Chondrocyte (in vitro differentiated cells): ENCODE measurements around the gene CRHR1. TPM values are rescaled to one million over a fixed set of nuclear protein-coding genes. Genes with fewer than 3 reads are reported as not detected.

Experiments
- DNase-seq: peaks from one replicate; pipeline ENCODE4 v3.0.0; 2021; ENCODE audit warnings: mixed read lengths, low spot score
- H3K27ac Mint-ChIP-seq: one replicate; pipeline ENCODE4 v1.8.0; 2021; ENCODE audit warnings: mild to moderate bottlenecking, moderate library complexity, mixed read lengths; ENCODE audit not compliant: unreplicated experiment
- H3K27me3 Mint-ChIP-seq: 2 replicates; pipeline ENCODE4 v1.8.0; 2021; ENCODE audit warnings: low read depth, mixed read lengths
- H3K36me3 Mint-ChIP-seq: 2 replicates; pipeline ENCODE4 v1.8.0; 2021; ENCODE audit warnings: low read depth, mixed read lengths
- H3K4me1 Mint-ChIP-seq: 2 replicates; pipeline ENCODE4 v1.8.0; 2021; ENCODE audit warnings: low read depth, mild to moderate bottlenecking, mixed read lengths
- H3K4me3 Mint-ChIP-seq: one replicate; pipeline ENCODE4 v1.8.0; 2021; ENCODE audit warnings: mild to moderate bottlenecking, moderate library complexity, mixed read lengths; ENCODE audit not compliant: unreplicated experiment
- H3K9me3 Mint-ChIP-seq: 2 replicates; pipeline ENCODE4 v1.8.0; 2021; ENCODE audit warnings: low read depth, mixed read lengths
- CTCF ChIP-seq: fragments of 200-600 bp; sonication (generic); IDR thresholded peaks from 2 replicates; pipeline ENCODE4 v1.5.0; 2021; ENCODE audit warnings: antibody characterized with exemption, mild to moderate bottlenecking, moderate library complexity
- total RNA-seq: library from RNA; stranded (reverse); gene quantifications from 3 replicates; pipeline ENCODE4 v1.2.1, GENCODE V29; 2021

The CRHR1 gene
- total RNA-seq, 1 donor from 2014 or later = not detected

GRCh38 chr17:45821147-45821546 is 37.0 kb downstream of the CRHR1 start:
- Mint-ChIP-seq H3K9me3 (no peaks in the 10 kb centered on the region), H3K36me3 (no peaks in the 10 kb centered on the region), H3K4me1 (no peaks in the 10 kb centered on the region), H3K27me3 (peaks cover 32% of the 10 kb centered on the region), H3K27ac (no peak overlapping the region), H3K4me3 (no peak overlapping the region)
- DNase-seq = no peak
- no peak for TF ChIP-seq CTCF

- H3K27me3 Mint-ChIP-seq = peaks cover 44% of the 10 kb centered on the region
Observed at GRCh38 chr17:45823598-45823997, 39.5 kb downstream of the CRHR1 start.

GRCh38 chr17:45824475-45824874 is 40.4 kb downstream of the CRHR1 start:
- no peak overlapping the region for H3K4me3 Mint-ChIP-seq
- H3K27me3 Mint-ChIP-seq = peaks cover 45% of the 10 kb centered on the region
- H3K9me3 Mint-ChIP-seq = no peaks in the 10 kb centered on the region
- DNase-seq = no peak
- TF ChIP-seq CTCF = no peak
- no peaks in the 10 kb centered on the region for H3K36me3 Mint-ChIP-seq
- no peaks in the 10 kb centered on the region for H3K4me1 Mint-ChIP-seq
- no peak overlapping the region for H3K27ac Mint-ChIP-seq

More at GRCh38 chr17:45823598-45823997, 39.5 kb downstream of the CRHR1 start:
- H3K36me3 Mint-ChIP-seq = no peaks in the 10 kb centered on the region
- H3K9me3 Mint-ChIP-seq = no peaks in the 10 kb centered on the region
- H3K27ac Mint-ChIP-seq = no peak overlapping the region
- H3K4me1 Mint-ChIP-seq = no peaks in the 10 kb centered on the region
- no peak for DNase-seq
- no peak overlapping the region for H3K4me3 Mint-ChIP-seq
- TF ChIP-seq CTCF = no peak

GRCh38 chr17:45824901-45825492 is 40.9 kb downstream of the CRHR1 start:
- Mint-ChIP-seq H3K27ac (no peak overlapping the region), H3K4me1 (no peaks in the 10 kb centered on the region), H3K4me3 (no peak overlapping the region), H3K9me3 (no peaks in the 10 kb centered on the region), H3K36me3 (no peaks in the 10 kb centered on the region), H3K27me3 (peaks cover 47% of the 10 kb centered on the region)
- no peak for TF ChIP-seq CTCF
- DNase-seq = no peak

GRCh38 chr17:45825792-45826191 is 41.7 kb downstream of the CRHR1 start:
- no peak for TF ChIP-seq CTCF
- Mint-ChIP-seq H3K4me1 (no peaks in the 10 kb centered on the region), H3K4me3 (no peak overlapping the region), H3K27ac (no peak overlapping the region), H3K36me3 (no peaks in the 10 kb centered on the region), H3K27me3 (peaks cover 44% of the 10 kb centered on the region), H3K9me3 (no peaks in the 10 kb centered on the region)
- no peak for DNase-seq
